HG02798 (cell line): ENCODE measurements around the gene MAPK1.
A peak's percentile ranks its signal among the peaks of the same experiment; 100 is the strongest.
"Not testable (repeated sequence)": the region's sequence is repeated elsewhere in the genome, so short reads cannot be mapped to it uniquely, and the experiment has no call there.

ENCODE experiments used
- ATAC-seq: cut with Tn5 transposase; IDR thresholded peaks from one replicate; pipeline ENCODE4 v1.9.1; 2021; ENCODE audit warnings: mild to moderate bottlenecking; ENCODE audit not compliant: unreplicated experiment, poor library complexity

Gene MAPK1

GRCh38 chr22:21759646-21760376 is 107.6 kb downstream of the MAPK1 start:
- no peak for ATAC-seq

DNA sequence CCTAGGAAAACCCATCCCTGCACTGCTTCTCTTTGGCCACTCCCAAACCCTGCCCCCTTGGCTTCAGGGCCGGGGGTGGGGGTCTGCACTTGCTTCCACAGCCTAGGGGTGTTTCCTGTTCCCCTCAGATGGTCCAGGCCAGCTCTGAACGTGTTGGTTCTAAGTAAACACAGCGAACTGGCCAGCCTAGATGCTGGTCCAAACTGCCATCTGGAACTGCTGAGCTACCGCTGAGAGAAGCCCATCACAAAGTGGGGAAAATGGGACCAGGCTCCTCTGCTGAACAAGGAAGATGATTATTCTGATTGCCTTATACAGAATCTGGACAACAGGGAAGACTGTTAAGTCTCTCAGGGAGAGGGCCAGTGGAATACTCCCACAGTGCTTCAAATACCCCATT is 108.4 kb downstream of the MAPK1 start:
- no peak for ATAC-seq

DNA sequence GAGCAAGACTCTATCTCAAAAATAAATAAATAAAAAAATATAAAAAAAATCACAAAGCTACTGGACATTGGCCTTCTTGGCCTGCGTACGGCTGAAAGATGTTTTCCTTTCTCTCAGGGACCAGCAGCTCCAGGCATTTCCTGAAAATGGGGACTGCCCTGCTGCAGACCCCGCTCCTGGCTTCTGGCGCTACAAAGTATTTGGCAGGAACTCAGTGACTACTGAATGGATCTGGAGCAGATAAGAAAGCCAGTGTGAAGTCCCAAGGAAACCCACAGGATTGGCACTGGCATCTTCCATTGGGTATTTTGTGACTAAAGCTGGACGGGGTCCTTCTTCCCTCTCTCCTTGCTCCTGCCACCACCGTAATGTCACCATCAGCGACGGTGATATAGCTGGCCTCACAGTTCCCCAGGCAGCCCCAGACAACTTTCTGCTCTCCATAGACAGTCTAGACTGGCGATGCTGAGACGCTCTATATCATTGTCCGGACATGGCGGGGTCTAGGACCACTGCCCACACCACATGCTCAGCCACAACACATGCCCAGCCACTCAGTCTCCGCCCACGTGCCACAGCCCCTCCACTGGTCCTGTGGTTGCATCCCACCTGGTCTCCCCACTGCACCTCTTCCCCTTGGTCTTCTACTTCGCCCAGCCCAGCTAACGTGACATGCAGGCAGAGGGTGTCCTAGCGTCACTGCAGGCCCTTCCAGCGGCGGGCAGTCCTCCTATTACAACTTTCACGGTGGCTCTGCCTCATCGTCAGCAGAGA is 109.2 kb downstream of the MAPK1 start:
- ATAC-seq, result no peak

GRCh38 chr22:21755851-21756284 is 111.6 kb downstream of the MAPK1 start:
- ATAC-seq, result no peak

- no peak for ATAC-seq
Measured at GRCh38 chr22:21754523-21754922, 112.9 kb downstream of the MAPK1 start.

DNA sequence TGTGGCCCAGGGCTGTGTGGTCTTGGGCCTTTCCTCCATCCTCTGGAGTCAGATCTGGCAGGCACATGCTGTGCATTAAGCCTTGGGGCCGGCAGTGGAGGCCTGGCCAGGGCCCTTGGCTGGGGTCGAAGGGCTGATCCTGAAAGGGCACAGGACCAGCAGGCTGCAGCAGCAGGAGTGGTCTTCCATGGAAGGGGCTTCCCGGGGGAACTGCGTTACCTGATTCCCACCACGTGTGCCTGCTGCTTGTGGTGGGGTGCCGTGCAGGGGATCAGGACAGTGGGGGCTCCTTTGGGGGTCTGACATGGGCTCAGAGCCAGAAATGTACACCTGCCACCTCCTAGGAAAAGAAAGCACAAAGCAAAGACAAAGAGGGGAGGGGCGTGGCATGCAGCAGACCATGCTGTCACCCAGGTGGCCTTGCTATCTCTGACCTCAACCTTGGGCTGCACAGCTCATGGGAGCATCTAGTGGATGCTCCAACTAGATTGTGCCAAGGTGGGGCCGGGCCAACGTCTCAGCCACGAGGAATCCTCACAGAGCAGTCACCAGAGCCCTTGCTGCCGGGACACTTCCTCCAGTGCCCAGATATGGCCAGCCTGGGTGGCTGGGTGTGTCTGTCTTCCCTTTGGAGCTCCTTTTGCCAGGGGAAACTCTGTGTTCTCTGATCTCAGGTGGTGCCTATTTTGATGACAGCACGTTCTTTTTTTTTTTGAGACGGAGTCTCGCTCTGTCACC is 113.9 kb downstream of the MAPK1 start:
- ATAC-seq, result no peak

- ATAC-seq, result no peak
Measured at GRCh38 chr22:21752276-21752675, 115.2 kb downstream of the MAPK1 start.

DNA sequence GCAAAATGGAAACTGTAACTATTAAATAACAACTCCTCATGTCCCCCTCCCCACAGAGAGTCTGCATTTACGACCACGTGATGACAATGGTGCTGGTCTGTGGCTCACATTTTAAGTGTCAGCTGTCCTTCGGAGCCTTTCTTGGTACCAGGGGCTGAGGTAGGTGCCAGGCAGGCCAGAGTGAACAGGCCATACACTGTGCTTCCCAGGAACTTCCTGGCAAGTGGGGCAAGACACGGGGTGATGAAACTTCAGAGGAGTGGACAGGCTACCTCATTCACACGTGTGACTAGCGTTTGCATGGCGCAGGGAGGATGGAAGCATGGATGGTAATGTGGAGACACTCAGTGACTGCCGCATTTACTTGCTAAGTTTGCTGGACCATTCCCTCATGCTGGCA is 121.5 kb downstream of the MAPK1 start:
- no peak for ATAC-seq

DNA sequence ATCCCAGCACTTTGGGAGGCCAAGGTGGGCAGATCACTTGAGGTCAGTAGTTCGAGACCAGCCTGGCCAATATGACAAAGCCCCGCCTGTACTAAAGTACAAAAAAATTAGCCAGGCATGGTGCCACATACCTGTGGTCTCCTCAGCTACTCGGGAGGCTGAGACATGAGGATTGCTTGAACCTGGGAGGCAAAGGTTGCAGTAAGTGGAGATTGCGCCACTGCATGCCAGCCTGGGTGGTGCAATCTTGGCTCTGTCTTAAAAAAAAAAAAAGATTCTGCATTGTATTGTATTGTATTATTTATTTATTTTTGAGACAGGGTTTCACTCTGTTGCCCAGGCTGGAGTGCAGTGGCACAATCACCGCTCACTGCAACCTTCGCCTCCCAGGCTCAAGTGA is 122.5 kb downstream of the MAPK1 start:
- ATAC-seq, result not testable (repeated sequence)

- no peak for ATAC-seq
Measured at GRCh38 chr22:21741790-21742189, 125.7 kb downstream of the MAPK1 start.

DNA sequence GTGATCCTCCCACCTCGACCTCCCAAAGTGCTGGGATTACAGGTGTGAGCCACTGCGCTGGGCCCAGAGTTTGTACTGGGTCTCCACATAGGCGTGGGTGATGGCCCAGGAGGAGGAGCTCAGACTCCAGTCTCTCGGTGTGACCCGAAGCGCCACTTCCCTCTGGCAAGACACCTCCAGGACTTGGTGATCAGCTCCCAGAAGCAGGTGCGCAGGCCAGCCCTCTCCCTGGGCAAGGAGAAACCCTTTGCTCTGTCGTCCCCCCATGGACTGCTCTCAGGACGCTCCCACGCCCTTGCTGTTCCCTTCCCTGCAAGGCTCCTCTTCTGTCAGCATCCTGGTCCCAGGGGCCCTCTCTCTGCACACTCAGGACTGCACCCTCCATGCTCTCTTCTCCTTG is 126.4 kb downstream of the MAPK1 start:
- ATAC-seq, result no peak

- no peak for ATAC-seq
Measured at GRCh38 chr22:21739828-21740377, 127.5 kb downstream of the MAPK1 start.

GRCh38 chr22:21738966-21739365 is 128.5 kb downstream of the MAPK1 start:
- ATAC-seq, result no peak

GRCh38 chr22:21738081-21738480 is 129.4 kb downstream of the MAPK1 start:
- no peak for ATAC-seq

DNA sequence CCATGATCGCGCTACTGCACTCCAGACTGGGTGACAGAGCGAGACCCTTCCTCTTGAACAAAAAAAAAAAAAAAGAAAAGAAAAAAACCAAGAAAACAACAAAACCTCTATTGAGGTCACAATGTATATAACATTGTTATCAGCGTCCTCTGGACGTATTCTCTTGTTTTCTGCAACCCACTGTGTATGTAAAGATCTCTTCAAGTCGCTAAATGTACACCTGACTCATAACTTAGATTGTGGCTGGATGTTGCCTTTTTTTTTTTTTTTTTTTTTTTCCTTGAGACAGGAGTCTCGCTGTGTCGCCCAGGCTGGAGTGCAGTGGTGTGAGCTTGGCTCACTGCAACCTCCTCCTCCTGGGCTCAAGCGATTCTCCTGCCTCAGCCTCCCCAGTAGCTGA is 130.5 kb downstream of the MAPK1 start:
- ATAC-seq, result no peak

DNA sequence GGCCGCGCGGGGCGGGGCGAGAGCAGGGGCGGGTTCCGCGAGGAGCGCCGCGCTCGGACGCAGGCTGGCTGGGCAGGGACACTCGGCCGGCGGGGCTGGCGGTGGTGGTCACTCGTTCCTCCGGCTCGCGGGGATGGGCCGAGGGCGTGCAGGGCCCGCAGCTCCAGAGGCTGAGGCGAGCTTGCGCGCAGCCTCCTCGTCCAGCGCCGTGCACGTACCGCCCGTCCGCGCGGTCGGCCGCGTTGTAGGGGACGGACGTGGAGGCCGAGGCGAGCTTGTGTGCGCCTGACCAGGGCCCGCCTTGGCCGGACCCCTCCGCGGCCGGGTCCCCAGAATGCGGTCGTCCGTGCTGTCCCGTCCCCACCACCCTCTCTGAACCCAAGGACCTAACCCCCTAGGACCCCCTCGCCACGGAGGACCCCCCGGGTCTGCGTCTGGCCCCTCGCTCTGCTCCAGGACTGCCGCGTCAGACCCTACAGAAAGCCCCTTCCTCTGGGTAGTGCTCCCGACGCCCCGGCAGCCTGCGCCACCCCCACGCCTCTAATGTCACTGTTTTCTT is 131.3 kb downstream of the MAPK1 start:
- ATAC-seq, result no peak

- peak; percentile 89 for ATAC-seq
Measured at GRCh38 chr22:21735200-21736083, 132.0 kb downstream of the MAPK1 start, which contains the start of gene YPEL1. YPEL1 (minus strand) TSS chr22:21735794; CDS start chr22:21710744, 25,050 bp downstream.

- no peak for ATAC-seq
Measured at GRCh38 chr22:21734540-21735199, 132.8 kb downstream of the MAPK1 start.

GRCh38 chr22:21731503-21731902 is 135.9 kb downstream of the MAPK1 start:
- no peak for ATAC-seq
